Stimulated activated CD8-positive, alpha-beta memory T cell treated with anti-CD3 and anti-CD28 coated beads, Interleukin-12 subunit alpha, Interleukin-12 subunit beta, amount 100 ng/mL, for 24 hours (primary cell): ENCODE data around the gene ATP10A.

Experiments
- DNase-seq: peaks from one replicate; pipeline ENCODE4 v3.0.0-alpha.2; 2020; ENCODE audit errors: extremely low read depth

Gene ATP10A

GRCh38 chr15:25740383-25741255, 122.5 kb downstream of the ATP10A start:
- DNase-seq, result no peak

GRCh38 chr15:25739687-25740121, 123.4 kb downstream of the ATP10A start:
- DNase-seq, result no peak

- DNase-seq, result no peak
Measured at GRCh38 chr15:25738171-25738965, 124.8 kb downstream of the ATP10A start.

GRCh38 chr15:25737218-25737643, 125.9 kb downstream of the ATP10A start:
- DNase-seq, result no peak

- DNase-seq, result no peak
Measured at GRCh38 chr15:25736461-25736860, 126.7 kb downstream of the ATP10A start.

- no peak for DNase-seq
Measured at GRCh38 chr15:25735550-25736384, 127.4 kb downstream of the ATP10A start.

- no peak for DNase-seq
Measured at GRCh38 chr15:25734680-25735355, 128.3 kb downstream of the ATP10A start.

- DNase-seq, result no peak
Measured at GRCh38 chr15:25733856-25734679, 129.1 kb downstream of the ATP10A start.

- DNase-seq, result no peak
Measured at GRCh38 chr15:25733036-25733855, 129.9 kb downstream of the ATP10A start.

- DNase-seq, result no peak
Measured at GRCh38 chr15:25732191-25732590, 130.9 kb downstream of the ATP10A start.

- DNase-seq, result no peak
Measured at GRCh38 chr15:25731411-25731810, 131.7 kb downstream of the ATP10A start.

GRCh38 chr15:25730918-25731317, 132.2 kb downstream of the ATP10A start:
- DNase-seq, result no peak

GRCh38 chr15:25728816-25729215, 134.3 kb downstream of the ATP10A start:
- DNase-seq, result no peak

- no peak for DNase-seq
Measured at GRCh38 chr15:25727867-25728600, 135.1 kb downstream of the ATP10A start.

GRCh38 chr15:25727116-25727515, 136.0 kb downstream of the ATP10A start:
- no peak for DNase-seq

GRCh38 chr15:25725758-25726157, 137.4 kb downstream of the ATP10A start:
- no peak for DNase-seq

GRCh38 chr15:25724899-25725298, 138.2 kb downstream of the ATP10A start:
- DNase-seq, result no peak

- DNase-seq, result no peak
Measured at GRCh38 chr15:25721605-25721955, 141.5 kb downstream of the ATP10A start.
